ENCODE measurements around the gene CYS1.
"Not testable (repeated sequence)": the region's sequence is repeated elsewhere in the genome, so short reads cannot be mapped to it uniquely, and the experiment has no call there.

CYS1 gene

DNA sequence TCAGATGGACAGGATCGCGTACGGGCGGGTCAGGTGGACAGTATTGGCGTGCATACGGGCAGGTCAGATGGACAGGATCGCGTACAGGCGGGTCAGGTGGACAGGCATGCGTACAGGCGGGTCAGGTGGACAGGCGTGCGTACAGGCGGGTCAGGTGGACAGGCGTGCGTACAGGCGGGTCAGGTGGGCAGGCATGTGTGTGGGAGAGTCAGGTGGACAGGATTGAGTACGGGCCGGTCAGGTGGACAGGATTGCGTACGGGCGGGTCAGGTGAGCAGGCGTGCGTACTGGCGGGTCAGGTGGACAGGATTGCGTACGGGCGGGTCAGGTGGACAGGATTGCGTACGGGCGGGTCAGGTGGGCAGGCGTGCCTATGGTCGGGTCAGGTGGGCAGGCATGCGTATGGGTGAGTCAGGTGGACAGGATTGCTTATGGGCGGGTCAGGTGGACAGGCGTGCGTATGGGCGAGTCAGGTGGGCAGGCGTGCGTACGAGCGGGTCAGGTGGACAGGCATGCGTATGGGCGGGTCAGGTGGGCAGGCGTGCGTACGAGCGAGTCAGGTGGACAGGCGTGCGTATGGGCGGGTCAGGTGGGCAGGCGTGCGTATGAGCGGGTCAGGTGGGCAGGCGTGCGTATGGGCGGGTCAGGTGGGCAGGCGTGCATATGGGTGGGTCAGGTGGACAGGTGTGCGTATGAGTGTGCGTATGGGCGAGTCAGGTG is 68.4 kb downstream of the CYS1 start:
- not testable (repeated sequence) for DNase-seq

DNA sequence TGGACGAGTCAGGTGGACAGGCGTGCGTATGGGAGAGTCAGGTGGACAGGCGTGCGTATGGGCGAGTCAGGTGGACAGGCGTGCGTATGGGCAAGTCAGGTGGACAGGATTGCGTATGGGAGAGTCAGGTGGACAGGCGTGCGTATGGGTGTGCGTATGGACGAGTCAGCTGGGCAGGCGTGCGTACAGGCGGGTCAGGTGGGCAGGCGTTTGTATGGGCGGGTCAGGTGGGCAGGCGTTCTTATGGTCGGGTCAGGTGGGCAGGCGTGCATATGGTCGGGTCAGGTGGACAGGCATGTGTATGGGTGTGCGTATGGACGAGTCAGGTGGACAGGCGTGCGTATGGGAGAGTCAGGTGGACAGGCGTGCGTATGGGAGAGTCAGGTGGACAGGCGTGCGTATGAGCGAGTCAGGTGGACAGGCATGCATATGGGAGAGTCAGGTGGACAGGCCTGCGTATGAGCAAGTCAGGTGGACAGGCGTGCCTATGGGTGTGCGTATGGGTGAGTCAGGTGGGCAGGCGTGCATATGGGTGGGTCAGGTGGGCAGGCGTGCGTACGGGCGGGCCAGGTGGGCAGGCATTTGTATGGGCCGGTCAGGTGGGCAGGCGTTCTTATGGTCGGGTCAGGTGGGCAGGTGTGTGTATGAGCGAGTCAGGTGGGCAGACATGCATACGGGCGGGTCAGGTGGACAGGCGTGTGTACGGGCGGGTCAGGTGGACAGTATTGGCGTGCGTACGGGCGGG is 69.2 kb downstream of the CYS1 start:
- DNase-seq = not testable (repeated sequence)

DNA sequence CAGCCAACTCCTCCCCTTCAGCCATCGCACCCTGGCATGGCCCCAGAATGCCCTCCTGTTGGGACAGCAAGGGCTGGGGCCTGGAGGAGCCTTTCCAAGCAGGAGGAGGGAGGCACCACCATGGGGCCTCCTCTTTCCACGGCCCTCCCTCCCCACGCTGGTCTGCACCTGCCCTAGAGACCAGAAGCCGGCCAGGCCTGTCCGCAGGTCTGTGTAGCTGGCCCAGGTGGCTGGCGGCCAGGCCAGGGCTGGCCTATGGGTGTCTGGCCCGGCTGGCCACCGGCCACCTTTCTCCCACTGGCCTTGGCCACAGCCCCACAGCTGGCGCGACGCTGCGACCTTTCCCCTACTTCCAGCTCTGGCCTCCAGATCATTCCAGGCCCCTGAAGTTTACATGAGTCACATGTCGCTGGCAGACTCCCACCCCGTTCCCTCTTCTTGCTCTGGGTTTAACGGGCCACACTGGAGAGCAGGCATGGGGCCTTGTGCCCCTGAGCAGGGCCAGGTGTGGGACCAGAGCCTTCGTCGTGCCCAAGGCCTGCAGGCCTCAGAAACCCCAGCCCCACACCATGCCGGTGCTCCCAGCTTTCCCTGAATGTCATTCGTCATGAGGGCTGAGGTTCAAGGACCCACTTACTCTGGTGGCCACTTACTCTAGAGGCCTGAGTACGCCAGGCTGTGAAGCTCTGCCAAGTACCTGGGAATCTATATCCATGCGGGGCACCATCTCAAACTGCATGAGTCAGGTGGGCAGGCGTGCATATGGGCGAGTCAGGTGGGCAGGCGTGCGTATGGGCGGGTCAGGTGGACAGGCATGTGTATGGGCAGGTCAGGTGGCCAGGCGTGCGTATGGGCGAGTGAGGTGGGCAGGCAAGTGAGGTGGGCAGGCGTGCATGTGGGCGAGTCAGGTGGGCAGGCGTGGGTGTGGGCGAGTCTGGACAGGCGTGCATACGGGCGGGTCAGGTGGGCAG is 70.1 kb downstream of the CYS1 start:
- no peak for DNase-seq

DNA sequence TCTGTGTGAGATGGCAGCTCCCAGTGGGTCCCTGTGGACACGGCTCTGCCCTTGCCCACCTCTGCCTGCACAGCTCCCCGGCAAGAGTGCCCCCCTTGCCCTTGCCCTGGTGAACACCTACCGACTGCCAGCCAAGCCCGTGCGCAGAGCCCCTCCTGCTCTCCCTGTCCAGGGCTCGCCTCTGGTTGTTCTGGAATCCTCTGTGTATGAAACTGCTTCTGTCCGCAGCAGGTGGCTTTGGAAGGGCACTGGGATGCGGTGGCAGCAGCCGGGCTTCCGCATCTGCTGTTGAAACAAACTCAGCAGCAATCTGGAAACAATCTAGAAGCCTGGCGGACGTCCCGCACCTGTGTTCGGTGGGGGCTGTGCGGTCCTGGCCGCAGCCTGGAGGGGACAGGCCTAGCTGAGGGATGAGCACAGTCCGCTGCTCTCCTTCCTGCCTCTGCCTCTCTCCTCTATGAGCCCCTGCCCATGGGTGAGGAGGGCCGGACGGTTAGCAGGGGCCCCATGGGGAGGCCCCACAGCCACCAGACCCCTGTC is 70.9 kb downstream of the CYS1 start:
- no peak for DNase-seq

DNA sequence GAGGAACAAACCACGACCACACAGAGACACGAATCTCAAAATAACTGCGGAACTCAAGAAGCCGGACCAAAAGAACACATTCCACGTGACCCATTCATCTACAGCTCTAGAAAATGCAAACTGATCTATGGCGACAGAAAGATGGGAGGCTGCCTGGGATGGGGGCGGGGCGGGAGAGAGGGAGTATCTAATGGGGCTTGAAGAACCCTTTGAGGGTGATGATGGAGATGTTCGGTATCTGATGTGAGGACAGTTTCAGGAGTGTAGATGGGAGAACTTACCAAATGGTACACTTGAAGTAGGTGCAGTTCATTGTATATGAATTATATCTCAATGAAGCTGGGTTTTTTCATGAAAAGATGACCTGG is 71.4 kb downstream of the CYS1 start:
- DNase-seq = no peak

DNA sequence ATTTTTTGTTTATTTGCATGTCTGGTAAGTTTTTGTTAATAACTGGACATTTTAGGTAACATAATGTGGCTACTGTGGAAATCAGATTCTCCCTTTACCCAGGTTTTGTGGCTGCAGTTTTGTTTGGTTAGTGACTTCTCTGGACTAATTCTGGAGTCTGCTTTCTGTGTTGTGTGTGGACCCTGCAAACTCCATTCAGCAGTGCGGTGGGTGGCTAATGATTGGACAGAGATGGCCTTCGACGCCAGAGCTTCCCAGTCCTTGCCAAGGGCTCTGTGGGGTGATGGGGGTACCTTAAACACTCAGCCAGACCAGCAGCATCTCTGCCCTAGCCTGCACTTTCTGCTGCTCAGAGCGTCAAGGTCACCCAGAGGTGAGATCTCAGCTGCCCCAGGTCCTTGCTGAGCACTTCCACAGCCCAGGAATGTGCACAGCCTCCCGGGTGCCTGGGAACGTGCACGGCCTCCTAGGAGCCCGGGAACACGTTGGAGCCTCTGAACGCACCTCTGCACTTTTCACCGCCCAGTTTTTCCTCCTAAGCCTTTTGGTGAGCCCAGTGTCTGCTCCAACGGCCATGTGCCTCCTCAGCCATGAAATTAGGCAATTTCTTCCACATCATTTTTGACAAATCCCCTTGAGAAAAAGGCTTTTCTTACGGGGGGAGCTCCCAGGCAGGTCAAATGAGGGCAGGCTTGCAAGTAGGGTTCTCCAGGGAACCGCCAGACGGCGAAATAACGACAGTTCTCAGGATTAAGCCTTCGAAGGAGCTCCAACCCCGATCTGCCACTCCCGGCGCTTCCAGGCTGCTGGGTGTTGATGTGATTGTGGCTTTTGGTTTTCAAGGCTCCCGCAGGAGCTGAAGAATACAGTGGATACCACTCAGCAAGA is 72.0 kb downstream of the CYS1 start:
- no peak for DNase-seq

DNA sequence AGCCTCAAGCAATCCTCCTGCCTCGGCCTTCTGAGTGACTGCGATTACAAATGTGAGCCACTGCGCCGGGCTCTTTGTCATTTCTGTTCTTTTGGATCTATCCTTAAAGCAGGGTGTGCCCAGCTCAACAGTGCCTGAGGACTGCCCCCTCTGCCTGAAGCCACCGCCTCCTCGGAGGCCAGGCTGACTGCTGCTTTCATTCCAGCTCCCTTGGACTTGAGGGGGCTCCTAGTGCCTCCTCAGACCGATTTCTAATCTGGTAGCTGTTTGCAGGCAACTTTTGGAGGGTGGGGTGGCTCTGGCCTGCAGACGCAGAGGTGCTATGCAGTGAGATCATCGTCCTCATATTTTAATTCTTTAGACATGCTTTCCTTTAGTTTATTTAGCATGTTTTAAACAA is 72.8 kb downstream of the CYS1 start:
- DNase-seq = no peak

All from CD4-positive, alpha-beta T cell treated with Interferon alpha-2 for 1 hour (primary cell).